ENCODE data around the gene SAMD8.

SAMD8 gene

GRCh38 chr10:75230600-75231038, 119.2 kb downstream of the SAMD8 start:
- peak; percentile 97 for DNase-seq (ENCODE audit: low read depth)
- Histone ChIP-seq H3K9me3 (ENCODE audit: control insufficient read depth, low read length) (no peaks in the 10 kb centered on the region), H3K4me3 (ENCODE audit: low read length) (no peak overlapping the region), H3K9ac (ENCODE audit: low read length) (no peak overlapping the region), H3K4me1 (ENCODE audit: control insufficient read depth, insufficient read depth, low read length) (peaks cover 55% of the 10 kb centered on the region), H3K36me3 (ENCODE audit: control insufficient read depth, insufficient read depth, low read length, severe bottlenecking) (peaks cover 62% of the 10 kb centered on the region), H3K27me3 (replicated peaks; ENCODE audit: control insufficient read depth, insufficient read depth, low read length) (no peaks in the 10 kb centered on the region)

Measured in adipocyte (in vitro differentiated cells).